Measurements from ENCODE around the gene EYA3.
A peak's percentile ranks its signal among the peaks of the same experiment; 100 is the strongest.

EYA3 gene

GRCh38 chr1:28112388-28113241 lies 24.2 kb upstream of the EYA3 start:
- DNase-seq (ENCODE audit: low read depth), result no peak

GRCh38 chr1:28111157-28111556 lies 22.7 kb upstream of the EYA3 start:
- DNase-seq (ENCODE audit: low read depth), result no peak

- DNase-seq (ENCODE audit: low read depth), result no peak
These were observed 22.1 kb upstream of the EYA3 start for GRCh38 chr1:28110555-28110954.

GRCh38 chr1:28109639-28110038 lies 21.2 kb upstream of the EYA3 start:
- no peak for DNase-seq (ENCODE audit: low read depth)

GRCh38 chr1:28108001-28108400 lies 19.6 kb upstream of the EYA3 start:
- DNase-seq (ENCODE audit: low read depth), result no peak

- no peak for DNase-seq (ENCODE audit: low read depth)
These were observed 16.6 kb upstream of the EYA3 start for GRCh38 chr1:28104866-28105467.

- no peak for DNase-seq (ENCODE audit: low read depth)
These were observed 13.8 kb upstream of the EYA3 start for GRCh38 chr1:28102189-28102588.

GRCh38 chr1:28099050-28099769 lies 10.8 kb upstream of the EYA3 start:
- no peak for DNase-seq (ENCODE audit: low read depth)

GRCh38 chr1:28097100-28097472 lies 8.7 kb upstream of the EYA3 start:
- DNase-seq (ENCODE audit: low read depth), result no peak

GRCh38 chr1:28096210-28097099 lies 8.0 kb upstream of the EYA3 start:
- no peak for DNase-seq (ENCODE audit: low read depth)

- peak; percentile 67 for DNase-seq (ENCODE audit: low read depth)
These were observed 2.8 kb upstream of the EYA3 start for GRCh38 chr1:28091043-28091781.

GRCh38 chr1:28087614-28088167 lies 719 bp downstream of the EYA3 start:
- DNase-seq (ENCODE audit: low read depth), result no peak

- DNase-seq (ENCODE audit: low read depth), result no peak
These were observed 1.8 kb downstream of the EYA3 start for GRCh38 chr1:28086651-28087050.

- DNase-seq (ENCODE audit: low read depth), result no peak
These were observed 3.3 kb downstream of the EYA3 start for GRCh38 chr1:28085129-28085528.

GRCh38 chr1:28083876-28084275 lies 4.5 kb downstream of the EYA3 start:
- DNase-seq (ENCODE audit: low read depth), result no peak

GRCh38 chr1:28078680-28079626 lies 9.5 kb downstream of the EYA3 start:
- DNase-seq (ENCODE audit: low read depth), result no peak

- no peak for DNase-seq (ENCODE audit: low read depth)
These were observed 10.1 kb downstream of the EYA3 start for GRCh38 chr1:28078262-28078661.

- DNase-seq (ENCODE audit: low read depth), result no peak
These were observed 13.4 kb downstream of the EYA3 start for GRCh38 chr1:28074892-28075511.

- DNase-seq (ENCODE audit: low read depth), result no peak
These were observed 14.5 kb downstream of the EYA3 start for GRCh38 chr1:28073867-28074266.

All from stimulated activated CD4-positive, alpha-beta T cell treated with anti-CD3 and anti-CD28 coated beads, Interleukin-2, amount 100 ng/mL, for 4 hours (primary cell).